ENCODE results near the gene TM9SF4.
A peak's percentile ranks its signal among the peaks of the same experiment; 100 is the strongest.
"Not testable (repeated sequence)": the region's sequence is repeated elsewhere in the genome, so short reads cannot be mapped to it uniquely, and the experiment has no call there.

TM9SF4 gene

DNA sequence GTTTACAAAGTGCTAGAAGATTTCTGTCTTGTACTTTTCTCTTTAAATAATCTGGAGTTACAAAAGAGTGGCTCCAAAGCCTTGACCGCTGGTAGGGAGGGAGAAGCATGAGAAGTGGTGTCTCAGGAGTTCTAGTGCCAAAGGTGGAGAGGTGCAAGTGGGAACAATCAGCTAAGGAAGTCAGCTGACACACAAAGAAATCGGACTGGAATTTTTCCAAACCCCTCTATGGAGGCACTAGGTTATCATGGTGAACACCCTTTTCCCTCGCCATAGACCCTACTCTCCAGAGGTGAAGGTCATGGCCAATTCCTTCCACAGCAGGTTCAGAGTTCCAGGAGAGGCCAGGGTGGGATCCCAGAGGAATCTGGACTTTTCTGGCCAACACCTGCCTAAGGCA, 83.2 kb downstream of the TM9SF4 start:
- no peak for DNase-seq

DNA sequence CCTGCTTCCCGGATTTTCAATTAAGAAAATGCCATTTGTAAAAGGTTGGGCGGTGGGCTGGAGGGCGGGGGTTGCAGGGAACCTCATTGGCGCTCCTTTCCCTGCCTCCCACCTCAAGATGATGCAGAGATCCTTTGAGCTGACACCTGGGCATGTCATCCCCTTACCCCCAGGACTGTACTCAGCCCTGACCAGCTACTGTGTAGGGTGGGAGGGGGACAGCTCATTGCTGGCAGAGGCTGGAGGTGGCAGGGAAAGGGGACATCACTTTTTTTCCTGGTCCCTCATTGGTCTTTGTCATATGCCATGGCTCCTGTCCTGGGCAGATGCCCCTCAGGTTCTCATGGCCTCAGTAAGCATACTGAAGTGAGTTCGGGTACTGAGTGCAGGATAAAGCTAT, 83.8 kb downstream of the TM9SF4 start:
- DNase-seq = not testable (repeated sequence)

DNA sequence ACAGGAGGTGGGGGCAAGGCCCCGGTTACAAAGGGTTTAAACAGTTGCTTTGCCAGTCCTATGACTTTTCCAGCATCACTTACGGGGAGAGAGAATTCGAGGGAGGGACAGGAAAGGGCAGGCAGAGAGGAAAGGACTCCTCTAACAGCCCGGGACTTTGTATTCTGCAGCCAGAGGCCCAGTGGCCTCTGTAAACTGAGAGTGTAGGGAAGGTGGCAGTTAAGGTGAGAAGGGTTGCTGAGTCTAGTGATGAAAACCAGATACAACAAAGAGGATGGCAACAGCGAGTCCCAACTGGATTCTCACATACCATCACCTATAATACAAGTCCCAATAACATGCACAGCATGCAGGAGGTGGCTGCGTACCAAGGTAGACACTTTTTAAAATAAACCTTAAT, 84.5 kb downstream of the TM9SF4 start:
- DNase-seq = no peak

DNA sequence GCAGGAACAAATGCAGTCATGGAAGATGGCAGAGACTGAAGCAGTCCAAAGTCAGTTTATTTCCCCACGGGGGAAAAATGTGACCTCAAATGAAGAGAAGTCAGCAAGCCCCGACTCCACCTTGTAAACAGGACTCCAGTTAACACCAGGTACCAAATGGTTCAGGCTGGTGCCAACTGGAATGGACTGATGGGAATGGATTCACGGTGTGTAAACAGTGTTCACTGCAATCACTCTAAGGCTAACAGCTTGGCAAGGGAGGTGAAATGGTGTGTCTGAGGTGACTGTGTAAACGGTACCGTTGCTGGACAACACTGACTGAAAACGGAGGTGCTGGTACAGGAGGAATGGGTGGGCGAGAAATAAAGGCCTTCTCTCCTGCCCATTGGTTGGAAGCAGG, 86.1 kb downstream of the TM9SF4 start:
- no peak for DNase-seq

DNA sequence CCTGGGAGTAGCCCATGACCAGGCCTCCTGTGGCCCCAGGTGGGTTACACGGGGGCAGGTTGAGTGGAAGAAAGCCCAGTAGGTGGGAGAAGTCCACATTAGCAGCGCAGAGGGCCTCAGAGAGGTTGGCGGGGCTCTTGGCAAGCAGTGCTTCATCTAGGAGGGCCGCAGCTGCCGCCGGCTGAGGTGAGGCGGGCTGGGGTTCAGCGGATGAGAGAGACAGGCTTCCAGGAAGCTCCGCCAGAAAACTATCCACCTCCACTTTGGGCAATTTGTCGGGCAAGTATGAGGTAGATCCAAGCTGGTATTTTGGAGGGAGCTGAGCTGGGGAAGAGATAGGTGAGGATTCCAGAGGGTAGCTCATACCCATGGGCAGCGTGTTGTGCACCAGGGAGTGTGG, 87.1 kb downstream of the TM9SF4 start:
- DNase-seq = not testable (repeated sequence)

DNA sequence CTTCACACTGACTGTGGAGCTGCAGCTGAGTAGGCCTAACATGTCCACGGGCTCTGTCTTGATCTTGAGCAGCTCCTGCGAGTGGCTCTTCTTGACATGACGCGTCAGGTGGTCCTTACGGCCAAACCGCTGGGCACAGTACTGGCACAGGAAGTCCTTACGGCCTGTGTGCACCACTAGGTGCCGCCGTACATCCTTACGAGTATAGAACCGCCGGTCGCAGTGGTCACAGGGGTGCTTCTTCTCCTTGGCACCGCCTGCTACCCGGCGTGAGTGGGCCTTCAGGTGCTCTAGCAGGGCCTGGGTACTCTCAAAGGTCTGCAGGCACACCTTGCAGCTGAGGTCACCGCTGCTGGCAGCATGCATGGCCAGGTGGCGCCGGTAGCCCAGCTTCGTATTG, 87.6 kb downstream of the TM9SF4 start:
- not testable (repeated sequence) for DNase-seq

DNA sequence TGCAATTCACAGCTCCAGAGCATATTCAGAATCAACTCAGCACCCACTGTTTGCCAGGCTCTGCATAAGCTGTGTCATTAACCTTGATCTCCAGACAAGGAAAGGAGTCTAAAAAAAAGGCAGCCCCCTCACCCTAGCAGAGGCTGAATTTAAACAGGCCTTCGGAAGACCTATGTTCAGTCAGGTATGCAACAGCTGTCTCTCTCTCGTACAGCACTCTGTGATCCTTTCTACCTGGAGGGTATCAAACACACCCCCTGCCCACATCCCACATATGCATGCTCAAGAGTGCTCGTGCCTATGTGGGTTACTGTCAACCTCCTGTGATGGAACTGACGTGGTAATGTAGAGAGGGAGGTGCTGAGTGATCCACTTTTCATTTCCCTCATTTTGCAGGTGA, 89.5 kb downstream of the TM9SF4 start:
- no peak for DNase-seq

DNA sequence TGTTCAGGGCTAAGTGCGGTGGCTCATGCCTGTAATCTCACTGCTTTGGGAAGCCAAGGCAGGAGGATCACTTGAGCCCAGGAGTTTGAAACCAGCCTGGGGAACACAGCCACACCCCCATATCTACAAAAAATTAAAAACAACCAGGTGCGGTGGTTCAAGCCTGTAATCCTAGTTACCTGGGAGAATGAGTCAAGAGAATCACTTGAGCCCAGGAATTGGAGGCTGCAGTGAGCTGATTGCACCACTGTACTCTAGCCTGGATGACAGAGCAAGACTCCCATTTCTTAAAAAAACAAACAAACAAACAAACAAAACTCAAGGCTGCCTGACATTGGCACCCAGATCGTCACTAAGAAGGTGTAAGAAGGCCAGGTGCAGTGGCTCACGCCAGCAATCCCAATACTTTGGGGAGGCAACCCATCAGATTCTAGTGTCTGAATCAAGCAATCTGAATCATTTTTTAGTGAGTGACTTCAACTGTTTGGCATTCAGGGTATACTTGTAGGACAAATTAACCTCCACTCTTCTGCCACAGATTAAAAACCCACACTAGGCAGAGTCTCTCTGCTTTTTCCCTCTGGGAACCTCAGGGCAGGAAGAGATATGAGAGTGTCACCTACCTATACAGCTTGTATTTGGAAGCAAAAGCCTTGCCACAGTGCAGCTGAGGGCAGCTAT, 91.9 kb downstream of the TM9SF4 start:
- no peak for DNase-seq

DNA sequence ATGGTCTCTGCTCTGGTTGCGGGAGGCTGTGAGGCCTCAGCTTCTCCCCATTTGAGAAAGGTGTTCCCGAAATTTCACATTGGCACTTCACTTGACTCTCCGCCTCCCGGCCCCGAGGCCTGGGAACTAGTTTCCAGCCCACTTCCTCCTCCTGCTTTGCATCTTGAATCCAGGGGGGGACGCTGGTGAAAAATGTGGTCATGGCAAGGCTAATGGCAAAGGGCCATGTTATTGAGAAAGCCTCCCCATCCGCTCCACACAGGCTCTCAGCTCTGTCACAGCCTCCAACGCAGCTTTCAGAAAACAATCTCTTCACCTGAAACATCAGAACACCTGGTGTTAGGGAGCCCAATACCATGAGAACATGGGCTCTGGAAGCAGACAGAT, 92.5 kb downstream of the TM9SF4 start:
- DNase-seq = no peak

DNA sequence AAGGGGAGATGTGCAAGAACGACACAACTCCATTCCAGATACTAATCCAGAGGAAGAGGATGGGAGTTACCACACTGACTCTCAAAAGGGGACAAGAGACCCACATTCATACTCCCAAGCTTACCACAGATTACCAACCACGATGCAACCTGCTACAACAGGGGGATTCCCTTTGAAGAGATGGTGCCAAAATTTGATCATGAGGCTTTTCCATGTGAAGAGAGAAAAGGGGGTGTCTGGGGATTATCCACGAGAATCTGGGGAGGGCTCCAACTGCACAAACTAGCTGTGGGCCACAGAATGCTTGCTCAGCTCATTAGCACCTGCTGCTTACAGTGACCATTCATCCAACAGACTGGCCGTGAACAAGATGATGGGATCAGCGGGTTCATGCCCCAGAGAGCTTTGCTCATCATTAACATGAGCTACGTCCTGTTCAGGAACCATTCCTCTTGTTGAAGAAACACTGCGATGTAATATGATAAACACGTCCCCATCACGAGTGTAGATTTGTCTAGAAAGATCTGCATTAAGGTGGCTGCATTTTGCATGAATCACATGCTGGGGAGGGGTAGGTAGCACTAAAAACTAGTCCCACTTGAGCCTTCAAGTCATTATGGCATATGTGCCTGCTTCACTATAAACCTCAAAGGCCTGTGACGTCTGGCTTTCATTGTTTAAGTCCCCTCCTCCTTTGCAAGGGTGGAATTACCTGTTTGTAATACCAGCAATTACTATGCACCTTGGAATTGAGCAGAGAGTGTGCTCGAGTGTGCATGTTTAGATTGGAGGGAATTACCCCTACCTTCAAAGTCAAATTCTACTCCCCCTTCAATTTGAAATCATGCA, 94.1 kb downstream of the TM9SF4 start:
- peak; percentile 35 for DNase-seq

DNA sequence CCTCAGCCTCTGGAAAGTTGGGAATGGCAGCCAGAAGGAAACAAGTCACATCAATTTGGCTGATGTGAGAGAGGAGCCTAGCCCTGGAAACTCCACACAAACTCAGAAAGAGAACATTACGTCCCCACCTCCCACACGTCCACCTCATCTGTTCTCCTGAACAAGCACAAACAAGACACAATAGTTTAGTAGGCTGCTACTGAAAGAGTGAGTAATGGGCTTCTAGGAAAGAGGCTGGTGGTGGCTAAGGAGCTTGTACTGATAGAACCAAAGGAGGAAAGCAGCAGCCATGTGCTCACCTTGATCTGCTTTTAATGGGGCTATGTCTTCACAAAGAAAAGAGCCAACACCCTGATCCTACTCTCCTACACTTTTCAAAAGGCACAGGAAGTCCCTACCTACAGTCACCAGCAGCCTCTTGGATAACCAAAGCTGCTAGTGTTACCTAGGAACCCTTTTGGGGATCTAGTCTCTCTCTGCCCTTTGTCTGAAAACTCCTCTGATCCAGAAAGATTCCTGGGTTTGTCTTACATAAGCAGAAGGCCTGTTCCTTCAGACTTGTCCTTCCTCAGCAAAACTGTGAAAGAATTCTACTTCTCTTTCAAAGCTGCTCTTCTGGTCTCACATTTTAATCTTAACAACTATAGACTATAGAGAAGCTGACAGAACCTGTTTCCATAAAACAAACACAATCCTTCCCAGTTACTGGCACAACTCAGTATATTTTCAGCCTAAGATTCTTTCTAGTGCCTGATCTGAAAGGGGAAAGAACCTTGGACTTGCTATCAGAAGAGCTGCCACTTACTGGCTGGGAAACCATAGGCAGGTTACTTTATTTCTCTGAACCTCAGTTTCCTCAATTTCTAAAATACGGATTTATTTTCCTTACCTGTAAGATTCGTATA, 94.9 kb downstream of the TM9SF4 start:
- DNase-seq = peak; percentile 72

DNA sequence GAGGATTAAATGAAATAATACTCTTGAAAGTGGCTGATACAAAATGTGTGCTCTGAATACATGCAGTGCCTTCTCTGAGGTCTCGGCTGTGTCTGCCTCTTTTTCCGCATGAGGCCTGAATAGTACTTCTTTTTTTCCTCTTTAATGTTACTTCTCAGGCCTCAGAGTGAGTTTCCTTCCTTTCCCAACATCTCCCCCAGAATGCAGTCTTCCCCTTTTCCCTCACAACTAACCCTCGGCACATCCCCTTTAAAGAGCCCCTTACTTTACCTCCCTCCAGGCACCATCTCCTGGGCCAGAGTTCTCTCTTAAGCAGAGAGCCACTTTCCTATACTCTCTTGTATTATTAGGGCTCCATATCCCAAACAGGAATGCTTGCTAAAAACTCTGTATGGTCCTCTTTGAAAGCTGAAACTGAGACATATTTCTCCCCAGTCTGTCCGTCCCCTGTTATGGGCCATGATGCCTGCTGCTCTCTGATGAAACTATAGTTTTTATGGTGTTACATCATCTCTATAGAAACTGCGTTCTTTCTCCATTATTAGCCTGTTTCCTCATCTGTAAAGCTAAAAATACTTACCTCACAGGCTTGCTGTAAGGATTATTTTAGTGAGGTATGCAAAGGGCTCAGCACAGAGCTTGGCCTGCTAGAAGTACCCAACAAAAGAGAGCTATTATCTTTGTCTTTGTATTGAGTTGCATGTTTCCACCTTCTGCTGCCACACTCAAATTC, 95.8 kb downstream of the TM9SF4 start:
- peak; percentile 22 for DNase-seq

DNA sequence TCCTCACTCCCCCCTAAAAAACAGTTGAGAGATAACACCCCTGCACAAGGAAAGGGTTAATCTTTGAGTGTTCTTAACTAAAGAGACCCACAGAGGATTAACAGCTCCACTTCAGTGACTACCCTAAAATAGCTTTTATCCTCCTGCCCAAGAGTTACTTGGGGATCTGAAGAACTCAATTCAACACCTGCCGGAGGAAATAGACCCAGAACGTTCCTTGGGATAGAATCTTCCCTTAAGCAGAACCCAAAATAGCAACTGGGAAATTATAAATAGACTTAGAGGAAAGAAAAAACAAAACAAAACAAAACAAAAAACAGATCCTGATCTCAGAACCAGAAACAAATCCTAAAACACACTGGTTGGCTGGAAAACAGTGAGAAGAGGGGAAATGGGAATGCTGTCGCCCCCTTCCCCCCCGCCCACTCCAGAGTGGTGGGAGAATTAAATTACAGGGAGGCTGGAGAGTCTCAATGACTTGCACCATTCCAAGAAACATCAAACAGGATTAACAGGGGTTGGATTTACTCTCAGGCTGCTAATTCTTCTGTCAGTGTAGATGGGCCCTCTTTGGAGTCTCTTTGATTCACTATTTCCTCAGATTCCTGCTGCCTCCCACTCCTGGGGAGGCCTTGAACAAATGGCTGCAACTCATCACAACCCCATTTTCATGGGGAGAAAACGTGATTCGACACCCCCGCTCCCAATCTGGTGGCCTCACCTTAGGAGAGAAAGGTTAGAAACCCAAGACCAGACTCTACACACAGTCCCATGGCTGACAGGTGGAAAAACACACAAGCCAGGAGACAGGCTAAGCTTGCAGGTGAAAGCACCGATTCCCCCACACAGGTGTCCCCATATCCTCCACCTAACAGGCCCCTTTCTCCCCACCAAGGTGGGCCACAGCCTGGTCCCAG, 96.6 kb downstream of the TM9SF4 start:
- no peak for DNase-seq

DNA sequence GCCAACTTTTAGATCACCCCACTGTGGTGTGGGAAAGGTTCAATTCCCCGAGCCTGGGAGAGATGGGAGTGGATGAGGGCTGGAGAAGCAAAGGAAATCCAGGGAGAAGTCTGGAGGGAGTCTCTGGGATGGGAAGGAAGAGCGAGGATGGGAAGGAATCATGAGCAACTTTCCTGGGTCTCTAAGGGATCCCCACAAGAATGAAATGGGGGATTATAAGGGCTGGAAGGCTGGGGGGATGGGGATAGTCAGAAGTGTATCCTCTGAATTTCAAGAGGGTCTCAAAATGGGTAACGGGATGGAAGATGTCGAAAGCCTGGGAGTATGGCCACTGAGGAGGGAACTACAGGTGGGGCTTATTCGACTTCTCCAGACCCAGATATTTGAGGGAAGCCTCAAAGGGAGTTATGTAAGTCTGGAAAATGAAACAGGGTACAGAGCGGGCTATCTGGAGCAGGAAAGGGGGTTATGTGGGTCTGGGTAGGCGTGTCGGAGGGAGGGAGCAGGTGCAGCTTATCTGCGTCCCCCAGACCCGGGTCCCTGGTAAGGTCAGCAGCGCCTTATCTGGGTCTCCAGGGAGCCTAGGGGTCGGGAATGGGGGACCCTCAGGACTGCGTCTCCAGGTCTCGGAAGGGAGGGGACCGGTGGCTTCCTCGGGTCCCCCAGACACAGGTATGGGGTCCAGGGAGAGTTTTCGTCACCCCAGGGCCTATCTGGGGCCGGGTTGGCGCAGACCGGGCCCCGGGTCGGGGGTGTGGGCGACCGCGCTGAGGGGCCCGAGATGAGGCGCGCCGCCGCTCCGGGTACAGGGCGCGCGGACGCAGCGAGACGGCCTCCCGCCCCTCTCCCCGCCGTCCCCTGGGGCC, 97.5 kb downstream of the TM9SF4 start:
- DNase-seq = no peak

DNA sequence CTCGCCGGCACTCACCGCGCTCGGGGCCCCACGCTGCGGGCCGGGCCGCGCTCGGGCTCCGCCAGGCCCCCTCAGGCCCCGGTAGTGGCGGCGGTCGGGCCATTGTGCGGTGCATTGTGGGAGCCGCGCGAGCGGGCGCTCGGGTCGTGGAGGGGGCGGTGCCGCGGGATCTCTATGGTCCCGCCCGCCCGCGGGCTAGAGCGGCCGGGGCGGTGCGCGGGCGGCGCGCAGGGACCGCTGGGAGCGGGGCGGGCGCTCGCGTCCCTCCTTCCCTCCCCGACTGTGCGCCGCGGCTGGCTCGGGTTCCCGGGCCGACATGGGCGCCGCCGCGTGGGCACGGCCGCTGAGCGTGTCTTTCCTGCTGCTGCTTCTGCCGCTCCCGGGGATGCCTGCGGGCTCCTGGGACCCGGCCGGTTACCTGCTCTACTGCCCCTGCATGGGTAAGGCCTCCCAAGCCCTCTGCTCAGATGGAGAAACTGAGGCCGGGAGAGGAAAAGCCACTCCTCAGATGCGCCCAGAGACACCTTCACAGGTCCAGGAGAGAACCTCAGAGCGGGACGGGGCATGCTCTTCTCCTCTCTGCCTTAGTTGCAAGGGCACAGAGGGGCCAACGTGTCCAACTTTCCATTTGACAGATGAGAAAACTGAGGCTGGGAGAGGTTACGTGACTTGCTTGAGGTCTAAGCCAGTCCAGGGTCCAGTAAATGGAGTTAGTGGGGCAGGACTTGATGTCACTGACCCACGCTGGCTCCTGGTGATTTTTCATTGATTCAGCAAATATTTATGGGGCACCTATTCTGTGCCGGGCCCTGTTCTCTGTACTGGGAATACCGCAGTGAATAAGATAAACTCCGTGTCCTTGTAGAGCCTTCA, 98.3 kb downstream of the TM9SF4 start, which contains the start of the genes PLAGL2 and POFUT1:
PLAGL2 (minus strand) TSS at position 118 of the 873 bp plus-strand sequence. CDS start 5,565 bp downstream, outside the sequence.
POFUT1 (plus strand) TSS at position 255 of the 873 bp plus-strand sequence; CDS start at position 317, 62 bp downstream.
- peak; percentile 93 for DNase-seq

DNA sequence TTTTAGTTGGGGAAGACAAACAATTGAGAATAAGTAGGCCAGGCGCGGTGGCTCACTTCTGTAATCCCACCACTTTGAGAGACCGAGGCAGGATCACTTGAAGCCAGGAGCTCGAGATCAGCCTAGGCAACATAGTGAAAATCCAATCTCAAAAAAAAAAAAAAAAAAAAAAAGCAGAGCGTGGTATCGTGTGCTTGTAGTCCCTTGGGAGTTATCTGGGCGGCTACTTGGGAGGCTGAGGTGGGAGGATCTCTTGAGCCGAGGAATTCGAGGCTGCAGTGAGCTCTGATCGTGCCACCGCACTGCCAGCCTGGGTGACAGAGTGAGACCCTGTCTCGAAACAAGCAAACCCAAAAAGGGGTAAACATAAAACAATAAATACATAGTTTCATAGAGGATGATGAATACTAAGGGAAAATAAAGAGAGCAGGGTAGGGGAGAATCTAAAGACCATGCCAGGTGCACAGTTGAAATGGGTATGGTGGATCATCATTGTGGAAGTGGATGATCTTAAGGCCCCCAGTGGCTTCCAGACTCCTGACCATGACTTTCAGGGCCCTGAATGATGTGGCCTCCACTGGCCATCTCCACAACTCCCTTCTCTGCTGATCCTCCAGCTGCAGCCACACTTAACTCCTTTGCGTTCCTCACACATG, 99.1 kb downstream of the TM9SF4 start:
- no peak for DNase-seq

DNA sequence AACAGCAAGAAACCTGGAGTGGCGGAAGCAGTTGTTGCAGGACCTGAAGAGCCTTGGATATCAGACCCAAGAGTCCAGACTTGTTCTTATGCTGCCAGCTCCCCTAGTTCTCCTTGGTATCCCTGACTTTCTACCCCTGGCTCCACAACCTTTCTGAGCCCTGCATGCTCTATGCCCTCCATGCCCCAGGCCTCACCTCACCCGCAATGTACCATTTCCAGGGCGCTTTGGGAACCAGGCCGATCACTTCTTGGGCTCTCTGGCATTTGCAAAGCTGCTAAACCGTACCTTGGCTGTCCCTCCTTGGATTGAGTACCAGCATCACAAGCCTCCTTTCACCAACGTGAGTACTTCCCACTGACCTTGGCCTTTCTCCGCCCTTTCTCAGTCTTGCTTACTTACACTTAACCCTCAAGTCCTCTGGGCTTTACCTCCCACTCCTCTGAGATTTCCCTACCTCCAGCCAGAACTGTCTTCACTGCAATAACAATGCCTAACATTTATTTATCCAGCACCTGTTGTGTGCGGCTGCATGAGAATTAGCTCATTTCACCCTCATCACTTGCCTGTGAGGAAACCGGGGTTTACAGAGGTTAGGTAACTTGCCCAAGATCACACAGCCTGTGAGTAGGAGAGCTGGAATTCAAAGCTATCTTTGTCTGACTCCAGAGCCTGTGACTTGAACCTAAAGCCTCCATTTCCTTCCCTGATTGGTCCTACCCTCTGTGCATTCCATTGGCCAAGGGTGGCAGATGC, 100.5 kb downstream of the TM9SF4 start:
- DNase-seq = no peak

DNA sequence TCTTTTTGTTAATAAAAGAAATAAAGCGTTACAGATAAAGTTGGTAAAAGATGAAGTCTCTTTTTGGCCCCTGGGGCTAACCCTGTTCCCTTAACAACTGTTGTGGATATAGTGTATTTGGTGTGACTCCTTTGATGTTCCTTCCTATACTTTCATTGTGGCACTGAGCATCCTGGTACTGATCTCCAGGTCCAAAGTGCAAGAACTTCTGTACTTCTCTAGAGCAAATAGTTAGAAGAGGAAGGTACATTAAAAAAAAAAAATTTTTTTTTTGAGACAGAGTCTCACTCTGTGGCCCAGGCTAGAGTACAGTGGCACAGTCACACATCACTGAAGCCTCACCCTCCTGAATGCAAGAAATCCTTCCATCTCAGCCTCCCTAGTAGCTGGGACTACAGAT, 104.4 kb downstream of the TM9SF4 start:
- DNase-seq = no peak

All from activated CD4-positive, alpha-beta T cell treated with anti-CD3 and anti-CD28 coated beads, Interleukin-2, Interleukin-6, amounts not matched to agents 100 ng/mL and 50 ng/mL, durations not matched to agents 16 hours and 8 hours (primary cell).